HEK293 (cell line): ENCODE results near the gene MRPS6.

Experiments
- CTCF ChIA-PET: fragments of 350-600 bp; formaldehyde crosslinking; extraction: SDS; loops from one replicate; lab custom pipeline; 2021; ENCODE audit warnings: antibody characterized with exemption; lab: Yijun Ruan, JAX
- POLR2A ChIA-PET: fragments of 300-600 bp; formaldehyde crosslinking; extraction: SDS; loops from one replicate; lab custom pipeline; 2020; ENCODE audit warnings: antibody characterized with exemption, inconsistent platforms; lab: Yijun Ruan, JAX
- H3K27ac ChIP-seq: fragments of 200-500 bp; sonication (Bioruptor generic); 2 replicates; pipeline ENCODE4 v1.5.1; 2014; ENCODE audit warnings: low read depth, low read length, control low read depth, inconsistent platforms; ENCODE audit errors: extremely low read depth
- H3K36me3 ChIP-seq, 2 experiments: fragments of 200-500 bp in 1 of 2; sonication (Bioruptor generic) in 1 of 2; 1 replicate in 1 of 2; 2 replicates in 1 of 2; pipeline ENCODE4 v1.5.1; 2014 to 2017; ENCODE audit warnings: inconsistent platforms in 2 of 2, low read length in 2 of 2; ENCODE audit not compliant: control insufficient read depth in 2 of 2, insufficient read depth in 1 of 2
- H3K4me1 ChIP-seq: fragments of 200-500 bp; sonication (Bioruptor generic); 2 replicates; pipeline ENCODE4 v1.5.1; 2014; ENCODE audit warnings: mild to moderate bottlenecking, low read length, inconsistent platforms; ENCODE audit not compliant: control insufficient read depth, insufficient read depth
- H3K4me3 ChIP-seq: 2 replicates; pipeline ENCODE4 v1.5.1; 2011; ENCODE audit warnings: low read depth, mild to moderate bottlenecking, control low read depth, low read length, moderate library complexity
- H3K9me3 ChIP-seq: fragments of 200-500 bp; sonication (Bioruptor generic); 2 replicates; pipeline ENCODE4 v1.5.1; 2014; ENCODE audit warnings: low read depth, low read length, inconsistent platforms; ENCODE audit not compliant: control insufficient read depth, insufficient read depth
- BCL11B ChIP-seq: fragments of 450-650 bp; formaldehyde crosslinking; IDR thresholded peaks from 2 replicates; pipeline ENCODE4 v1.5.1; 2016; ENCODE audit warnings: low read depth, missing biosample characterization, missing genetic modification characterization
- MYNN ChIP-seq: fragments of 450-650 bp; formaldehyde crosslinking; IDR thresholded peaks from 2 replicates; pipeline ENCODE4 v1.5.1; 2016; ENCODE audit warnings: missing biosample characterization, missing genetic modification characterization, borderline replicate concordance
- WT1 ChIP-seq: fragments of 450-650 bp; formaldehyde crosslinking; IDR thresholded peaks from 2 replicates; pipeline ENCODE4 v1.5.1; 2016; ENCODE audit warnings: missing biosample characterization, missing genetic modification characterization
- YY1 ChIP-seq: fragments of 450-650 bp; formaldehyde crosslinking; IDR thresholded peaks from 2 replicates; pipeline ENCODE4 v1.5.1; 2018; ENCODE audit warnings: missing biosample characterization, missing genetic modification characterization
- ZNF121 ChIP-seq: fragments of 450-650 bp; formaldehyde crosslinking; IDR thresholded peaks from 2 replicates; pipeline ENCODE4 v1.5.1; 2016; ENCODE audit warnings: missing biosample characterization, missing genetic modification characterization
- ZNF157 ChIP-seq: fragments of 450-650 bp; formaldehyde crosslinking; IDR thresholded peaks from 2 replicates; pipeline ENCODE4 v1.5.1; 2016; ENCODE audit warnings: missing biosample characterization, missing genetic modification characterization
- ZNF292 ChIP-seq: fragments of 450-650 bp; formaldehyde crosslinking; IDR thresholded peaks from 2 replicates; pipeline ENCODE4 v1.5.1; 2016; ENCODE audit warnings: low read depth, missing biosample characterization, missing genetic modification characterization, borderline replicate concordance
- ZNF324 ChIP-seq: fragments of 450-650 bp; formaldehyde crosslinking; IDR thresholded peaks from 2 replicates; pipeline ENCODE4 v1.5.1; 2016; ENCODE audit warnings: missing biosample characterization, missing genetic modification characterization
- ZNF416 ChIP-seq: fragments of 450-650 bp; formaldehyde crosslinking; IDR thresholded peaks from 2 replicates; pipeline ENCODE4 v1.5.1; 2016; ENCODE audit warnings: missing biosample characterization, missing genetic modification characterization
- ZNF510 ChIP-seq: fragments of 450-650 bp; formaldehyde crosslinking; IDR thresholded peaks from 2 replicates; pipeline ENCODE4 v1.5.1; 2018; ENCODE audit warnings: mild to moderate bottlenecking, missing genetic modification characterization, missing biosample characterization; ENCODE audit not compliant: insufficient replicate concordance
- ZNF549 ChIP-seq: fragments of 450-650 bp; IDR thresholded peaks from 2 replicates; pipeline ENCODE4 v1.5.1; 2018; ENCODE audit warnings: missing biosample characterization, missing genetic modification characterization, mild to moderate bottlenecking, inconsistent platforms, moderate library complexity
- ZNF610 ChIP-seq: fragments of 450-650 bp; formaldehyde crosslinking; IDR thresholded peaks from 2 replicates; pipeline ENCODE4 v1.5.1; 2016; ENCODE audit warnings: missing biosample characterization, missing genetic modification characterization, borderline replicate concordance
- ZNF629 ChIP-seq: fragments of 450-650 bp; formaldehyde crosslinking; IDR thresholded peaks from 2 replicates; pipeline ENCODE4 v1.5.1; 2017; ENCODE audit warnings: missing biosample characterization, missing genetic modification characterization
- ZNF830 ChIP-seq: fragments of 450-650 bp; IDR thresholded peaks from 2 replicates; pipeline ENCODE4 v1.5.0; 2018; ENCODE audit warnings: missing biosample characterization, missing genetic modification characterization, low read depth, mild to moderate bottlenecking, moderate library complexity
- ZXDB ChIP-seq: fragments of 450-650 bp; formaldehyde crosslinking; IDR thresholded peaks from 2 replicates; pipeline ENCODE4 v1.5.1; 2016; ENCODE audit warnings: missing biosample characterization, missing genetic modification characterization
- TF ChIP-seq, protein P1 (sequence below): sonication (generic); formaldehyde crosslinking; IDR thresholded peaks from 2 replicates; pipeline ENCODE4 v1.8.1; 2022; ENCODE audit warnings: mild to moderate bottlenecking, moderate library complexity, missing genetic modification reagents
- TF ChIP-seq, protein P2 (sequence below): fragments of 450-650 bp; formaldehyde crosslinking; conservative IDR thresholded peaks from 2 replicates; pipeline ENCODE4 v1.5.1; 2016; ENCODE audit warnings: low read depth, missing biosample characterization, missing genetic modification characterization
- TF ChIP-seq, protein P3 (sequence below): fragments of 450-650 bp; formaldehyde crosslinking; IDR thresholded peaks from 2 replicates; pipeline ENCODE4 v1.5.1; 2017; ENCODE audit warnings: missing biosample characterization, mild to moderate bottlenecking, missing genetic modification characterization, moderate library complexity

MRPS6 gene

DNA sequence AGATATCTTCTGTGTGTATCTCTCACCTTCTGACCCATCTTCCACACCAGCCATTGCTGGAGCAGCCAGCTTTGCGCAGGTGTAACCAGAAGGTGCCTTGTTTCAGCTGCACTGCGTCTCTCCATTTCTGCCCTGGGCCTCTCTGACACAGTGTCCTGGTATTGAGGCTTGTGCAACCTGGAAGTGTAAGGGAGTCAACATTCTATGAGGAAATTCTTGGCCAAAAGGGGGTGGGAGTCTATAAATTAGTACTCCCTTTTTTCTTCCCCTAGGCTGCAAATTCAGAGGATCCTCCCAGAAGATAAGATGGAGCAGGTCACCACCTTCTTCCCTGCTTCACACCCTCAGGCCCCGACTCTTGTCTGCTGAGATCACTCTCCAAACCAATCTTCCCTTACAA is 109.1 kb downstream of the MRPS6 start:
- Histone ChIP-seq H3K36me3 (no peaks in the 10 kb centered on the region), H3K9me3 (no peaks in the 10 kb centered on the region), H3K4me1 (no peaks in the 10 kb centered on the region), H3K27ac (no peak overlapping the region), H3K4me3 (no peak overlapping the region)
- ChIA-PET CTCF (no interaction called here), POLR2A (no interaction called here)
- TF ChIP-seq ZNF510 (tag by site-specific recombination) (no peak), WT1 (tag by site-specific recombination) (peak; percentile 51; the same call in 1 of the 2 replicates)

DNA sequence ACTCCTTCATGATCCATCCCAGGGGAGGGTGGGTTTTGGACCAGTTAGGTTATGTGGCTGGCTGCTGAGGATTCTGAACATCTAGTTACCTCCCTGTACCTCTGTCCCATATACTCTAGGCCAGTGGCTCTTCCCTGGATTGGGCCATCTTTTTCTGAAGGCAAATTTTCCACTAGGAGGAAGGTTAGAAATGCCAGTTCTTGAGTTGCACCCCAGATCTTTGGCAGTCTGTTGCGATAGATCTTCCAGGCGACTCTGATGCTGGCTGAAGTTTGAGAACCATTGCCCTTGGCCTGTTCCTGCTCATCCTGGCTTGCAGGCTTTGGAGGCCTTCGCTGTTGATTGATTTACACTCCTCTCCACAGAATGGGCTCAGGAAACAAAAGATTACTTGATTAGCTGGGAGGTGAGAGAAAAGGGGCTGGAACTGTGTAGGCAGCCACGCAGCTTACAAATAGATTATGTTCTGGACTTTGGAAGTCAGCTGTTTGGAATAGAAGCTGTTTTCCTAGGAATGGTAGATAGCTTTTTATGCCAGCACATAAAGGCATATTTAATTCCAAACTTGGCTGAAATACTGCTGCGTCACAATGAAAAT is 110.1 kb downstream of the MRPS6 start:
- POLR2A ChIA-PET, result no interaction called here
- H3K36me3 ChIP-seq, result no peaks in the 10 kb centered on the region
- no peak for TF ChIP-seq ZXDB (tag by site-specific recombination)
- TF ChIP-seq ZNF157 (tag by site-specific recombination), result no peak
- TF ChIP-seq ZNF121 (tag by site-specific recombination), result no peak
- no peak for TF ChIP-seq MYNN (tag by site-specific recombination)
- no peak for TF ChIP-seq ZNF416 (tag by site-specific recombination)
- TF ChIP-seq, protein P1, sequence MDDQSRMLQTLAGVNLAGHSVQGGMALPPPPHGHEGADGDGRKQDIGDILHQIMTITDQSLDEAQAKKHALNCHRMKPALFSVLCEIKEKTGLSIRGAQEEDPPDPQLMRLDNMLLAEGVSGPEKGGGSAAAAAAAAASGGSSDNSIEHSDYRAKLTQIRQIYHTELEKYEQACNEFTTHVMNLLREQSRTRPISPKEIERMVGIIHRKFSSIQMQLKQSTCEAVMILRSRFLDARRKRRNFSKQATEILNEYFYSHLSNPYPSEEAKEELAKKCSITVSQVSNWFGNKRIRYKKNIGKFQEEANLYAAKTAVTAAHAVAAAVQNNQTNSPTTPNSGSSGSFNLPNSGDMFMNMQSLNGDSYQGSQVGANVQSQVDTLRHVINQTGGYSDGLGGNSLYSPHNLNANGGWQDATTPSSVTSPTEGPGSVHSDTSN (CRISPR knock-in tag), result no peak
- TF ChIP-seq ZNF292 (tag by site-specific recombination), result no peak
- TF ChIP-seq ZNF629 (tag by site-specific recombination), result no peak
- TF ChIP-seq ZNF830 (tag by site-specific recombination), result no peak
- no peaks in the 10 kb centered on the region for H3K9me3 ChIP-seq
- H3K27ac ChIP-seq, result no peak overlapping the region
- no peaks in the 10 kb centered on the region for H3K4me1 ChIP-seq
- no peak overlapping the region for H3K4me3 ChIP-seq
- CTCF ChIA-PET, result no interaction called here

DNA sequence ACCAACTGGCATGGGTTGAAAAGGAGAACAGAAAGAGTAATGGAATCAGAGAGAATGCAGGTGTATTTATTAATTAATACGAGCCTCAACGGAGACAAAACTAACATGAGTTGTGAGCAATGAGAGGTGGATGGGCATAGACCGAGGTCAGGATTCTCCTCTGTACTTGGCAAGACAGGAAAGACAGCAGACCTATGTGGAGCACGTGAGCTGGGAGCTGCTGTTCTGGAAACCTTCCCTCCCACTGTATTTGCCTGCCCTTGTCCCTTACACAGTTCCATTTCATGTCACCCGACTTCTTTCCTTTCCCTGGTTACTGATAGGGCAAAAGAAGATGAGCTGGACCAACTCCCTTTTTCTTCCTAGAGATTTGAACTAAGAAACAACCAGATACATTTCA is 110.9 kb downstream of the MRPS6 start:
- Histone ChIP-seq H3K9me3 (no peaks in the 10 kb centered on the region), H3K27ac (no peak overlapping the region), H3K4me1 (no peaks in the 10 kb centered on the region), H3K36me3 (no peaks in the 10 kb centered on the region), H3K4me3 (no peak overlapping the region)
- TF ChIP-seq BCL11B (tag by site-specific recombination), result no peak
- ChIA-PET POLR2A (no interaction called here), CTCF (no interaction called here)

DNA sequence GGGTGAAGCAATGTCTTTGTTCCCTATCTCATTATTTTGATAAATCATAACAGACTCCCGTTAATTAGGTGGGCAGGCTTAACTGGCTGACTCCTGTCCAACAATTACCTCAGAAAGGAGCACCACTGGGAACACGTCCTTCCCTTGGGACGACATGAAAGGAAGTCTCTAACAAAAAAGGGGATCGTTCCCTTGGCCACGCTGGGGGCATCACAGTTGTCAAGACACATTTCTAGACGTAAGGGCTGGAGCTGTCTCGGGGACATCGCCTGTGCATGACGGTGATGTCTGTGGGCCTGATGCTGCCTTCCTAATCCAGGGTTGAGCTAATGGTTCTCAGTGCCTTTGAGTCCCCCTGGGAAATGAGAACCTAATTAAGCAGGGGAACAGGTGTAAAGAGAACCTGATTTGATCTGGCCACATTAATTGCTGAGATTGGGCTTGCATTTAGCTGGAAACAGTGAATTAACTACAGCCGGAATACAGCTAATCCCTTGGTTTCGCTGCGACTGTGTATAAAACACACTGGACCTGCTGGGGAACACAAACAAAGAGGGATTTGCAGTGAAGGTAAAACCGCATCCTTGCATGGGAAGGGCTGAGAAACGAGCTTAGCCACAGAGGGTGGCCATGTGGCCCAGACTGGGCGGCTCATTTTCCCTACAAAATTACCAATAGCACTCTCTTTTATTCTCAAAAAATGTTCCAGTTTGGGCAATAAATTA is 111.8 kb downstream of the MRPS6 start:
- Histone ChIP-seq H3K4me3 (no peak overlapping the region), H3K4me1 (no peaks in the 10 kb centered on the region), H3K27ac (no peak overlapping the region), H3K36me3 (no peaks in the 10 kb centered on the region), H3K9me3 (no peaks in the 10 kb centered on the region)
- ChIA-PET CTCF (interaction anchor here (1.6 kb wide), 1 partner anchor 17 kb away, joined by 3 read pairs; no protein-coding TSS in a partner anchor), POLR2A (no interaction called here)
- TF ChIP-seq ZNF629 (tag by site-specific recombination) (no peak), ZNF610 (tag by site-specific recombination) (no peak), YY1 (tag by site-specific recombination) (no peak), ZNF324 (no peak), ZNF549 (tag by site-specific recombination) (no peak)
- TF ChIP-seq, protein P2, sequence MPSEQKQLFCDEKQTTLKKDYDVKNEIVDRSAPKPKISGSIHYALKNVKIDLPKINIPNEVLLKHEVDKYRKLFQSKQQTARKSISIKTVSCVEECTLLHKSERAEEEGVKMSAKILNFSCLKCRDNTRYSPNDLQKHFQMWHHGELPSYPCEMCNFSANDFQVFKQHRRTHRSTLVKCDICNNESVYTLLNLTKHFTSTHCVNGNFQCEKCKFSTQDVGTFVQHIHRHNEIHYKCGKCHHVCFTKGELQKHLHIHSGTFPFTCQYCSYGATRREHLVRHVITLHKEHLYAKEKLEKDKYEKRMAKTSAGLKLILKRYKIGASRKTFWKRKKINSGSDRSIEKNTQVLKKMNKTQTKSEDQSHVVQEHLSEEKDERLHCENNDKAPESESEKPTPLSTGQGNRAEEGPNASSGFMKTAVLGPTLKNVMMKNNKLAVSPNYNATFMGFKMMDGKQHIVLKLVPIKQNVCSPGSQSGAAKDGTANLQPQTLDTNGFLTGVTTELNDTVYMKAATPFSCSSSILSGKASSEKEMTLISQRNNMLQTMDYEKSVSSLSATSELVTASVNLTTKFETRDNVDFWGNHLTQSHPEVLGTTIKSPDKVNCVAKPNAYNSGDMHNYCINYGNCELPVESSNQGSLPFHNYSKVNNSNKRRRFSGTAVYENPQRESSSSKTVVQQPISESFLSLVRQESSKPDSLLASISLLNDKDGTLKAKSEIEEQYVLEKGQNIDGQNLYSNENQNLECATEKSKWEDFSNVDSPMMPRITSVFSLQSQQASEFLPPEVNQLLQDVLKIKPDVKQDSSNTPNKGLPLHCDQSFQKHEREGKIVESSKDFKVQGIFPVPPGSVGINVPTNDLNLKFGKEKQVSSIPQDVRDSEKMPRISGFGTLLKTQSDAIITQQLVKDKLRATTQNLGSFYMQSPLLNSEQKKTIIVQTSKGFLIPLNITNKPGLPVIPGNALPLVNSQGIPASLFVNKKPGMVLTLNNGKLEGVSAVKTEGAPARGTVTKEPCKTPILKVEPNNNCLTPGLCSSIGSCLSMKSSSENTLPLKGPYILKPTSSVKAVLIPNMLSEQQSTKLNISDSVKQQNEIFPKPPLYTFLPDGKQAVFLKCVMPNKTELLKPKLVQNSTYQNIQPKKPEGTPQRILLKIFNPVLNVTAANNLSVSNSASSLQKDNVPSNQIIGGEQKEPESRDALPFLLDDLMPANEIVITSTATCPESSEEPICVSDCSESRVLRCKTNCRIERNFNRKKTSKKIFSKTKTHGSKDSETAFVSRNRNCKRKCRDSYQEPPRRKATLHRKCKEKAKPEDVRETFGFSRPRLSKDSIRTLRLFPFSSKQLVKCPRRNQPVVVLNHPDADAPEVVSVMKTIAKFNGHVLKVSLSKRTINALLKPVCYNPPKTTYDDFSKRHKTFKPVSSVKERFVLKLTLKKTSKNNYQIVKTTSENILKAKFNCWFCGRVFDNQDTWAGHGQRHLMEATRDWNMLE, result no peak
- TF ChIP-seq, protein P3, sequence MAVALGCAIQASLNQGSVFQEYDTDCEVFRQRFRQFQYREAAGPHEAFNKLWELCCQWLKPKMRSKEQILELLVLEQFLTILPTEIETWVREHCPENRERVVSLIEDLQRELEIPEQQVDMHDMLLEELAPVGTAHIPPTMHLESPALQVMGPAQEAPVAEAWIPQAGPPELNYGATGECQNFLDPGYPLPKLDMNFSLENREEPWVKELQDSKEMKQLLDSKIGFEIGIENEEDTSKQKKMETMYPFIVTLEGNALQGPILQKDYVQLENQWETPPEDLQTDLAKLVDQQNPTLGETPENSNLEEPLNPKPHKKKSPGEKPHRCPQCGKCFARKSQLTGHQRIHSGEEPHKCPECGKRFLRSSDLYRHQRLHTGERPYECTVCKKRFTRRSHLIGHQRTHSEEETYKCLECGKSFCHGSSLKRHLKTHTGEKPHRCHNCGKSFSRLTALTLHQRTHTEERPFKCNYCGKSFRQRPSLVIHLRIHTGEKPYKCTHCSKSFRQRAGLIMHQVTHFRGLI (tag by site-specific recombination), result no peak
